K562 (cell line): ENCODE measurements around the gene FSCN2. TPM values are rescaled to one million over a fixed set of nuclear protein-coding genes. Genes with fewer than 3 reads are reported as not detected.

Source experiments
- ATAC-seq: fragments of 200-7000 bp; cut with Tn5 transposase; 3 replicates; pipeline ENCODE4 v1.9.1; 2020; ENCODE audit warnings: moderate library complexity
- BruUV-seq: library from RNA; stranded (reverse); fragments of 400-500 nt; replicated peaks from 2 replicates; lab custom pipeline; 2021; lab: Mats Ljungman, UMichigan
- CTCF ChIA-PET: fragments of 300-600 bp; formaldehyde crosslinking; extraction: SDS; loops from one replicate; lab custom pipeline; 2021; ENCODE audit warnings: low intra/inter-chr PET ratio; lab: Yijun Ruan, JAX
- POLR2A ChIA-PET: fragments of 300-600, 350-650 bp; sonication (Branson Sonifier 250); formaldehyde crosslinking; extraction: SDS; loops from one replicate; lab custom pipeline; 2021; ENCODE audit warnings: antibody characterized with exemption, inconsistent platforms; lab: Yijun Ruan, JAX
- DNase-seq, 4 experiments: peaks; one replicate each; pipeline versions ENCODE4 v3.0.0 to v3.0.0-alpha.2; 2011 to 2018; ENCODE audit warnings: low spot score in 3 of 4, mixed read lengths in 3 of 4; ENCODE audit errors: extremely low read depth in 1 of 4
- FAIRE-seq: peaks from 2 replicates; lab custom pipeline; 2011; peaks lifted over from hg19 to GRCh38; lab: Jason Lieb, UNC
- H2AFZ ChIP-seq: 2 replicates; pipeline ENCODE4 v1.6.0; 2011; ENCODE audit warnings: low read depth, low read length, control low read depth, inconsistent platforms
- H3K27ac ChIP-seq: fragments of 200-600 bp; 3 replicates; pipeline ENCODE4 v1.8.0; 2011; ENCODE audit warnings: low read depth, mild to moderate bottlenecking, control low read depth, inconsistent platforms, low read length, moderate library complexity, mixed read lengths; ENCODE audit errors: extremely low read depth
- H3K27me3 ChIP-seq, 2 experiments: fragments of 300-600 bp in 1 of 2; 2 replicates in 1 of 2; 3 replicates in 1 of 2; pipeline versions ENCODE4 v1.6.0 to v1.8.0; 2011; ENCODE audit warnings: inconsistent platforms in 2 of 2, low read length in 2 of 2, mild to moderate bottlenecking in 1 of 2, mixed read lengths in 1 of 2, moderate library complexity in 1 of 2; ENCODE audit not compliant: control insufficient read depth in 2 of 2, insufficient read depth in 2 of 2
- H3K36me3 ChIP-seq: fragments of 300-600 bp; 3 replicates; pipeline ENCODE4 v1.8.0; 2011; ENCODE audit warnings: mild to moderate bottlenecking, low read length, inconsistent platforms; ENCODE audit not compliant: control insufficient read depth, insufficient read depth
- H3K4me1 ChIP-seq, 2 experiments: fragments of 200-600 bp in 1 of 2; replicated peaks in 1 of 2; 2 replicates in 1 of 2; 3 replicates in 1 of 2; pipeline versions ENCODE4 v1.5.1 to v1.8.0; 2011; ENCODE audit warnings: inconsistent platforms in 2 of 2, low read length in 2 of 2, mild to moderate bottlenecking in 1 of 2, mixed read lengths in 1 of 2, moderate library complexity in 1 of 2; ENCODE audit not compliant: control insufficient read depth in 2 of 2, insufficient read depth in 2 of 2
- H3K4me2 ChIP-seq: 2 replicates; pipeline ENCODE4 v1.6.1; 2011; ENCODE audit warnings: low read length, control low read depth, inconsistent platforms, mixed read lengths; ENCODE audit not compliant: insufficient read depth
- H3K4me3 ChIP-seq: fragments of 200-600 bp; sonication (generic), shearing (Covaris generic); 2 replicates; pipeline ENCODE4 v1.5.1; 2016; ENCODE audit warnings: control low read depth, inconsistent platforms
- H3K79me2 ChIP-seq: fragments of 200-600 bp; 3 replicates; pipeline ENCODE4 v1.8.0; 2011; ENCODE audit warnings: low read length, inconsistent platforms; ENCODE audit not compliant: control insufficient read depth, insufficient read depth
- H3K9ac ChIP-seq, 2 experiments: 2 replicates each; pipeline versions ENCODE4 v1.6.0 to v1.6.1; 2011; ENCODE audit warnings: low read depth in 2 of 2, low read length in 2 of 2, control low read depth in 1 of 2, inconsistent platforms in 1 of 2, mild to moderate bottlenecking in 1 of 2, mixed read lengths in 1 of 2; ENCODE audit not compliant: insufficient read depth in 1 of 2
- H3K9me1 ChIP-seq: one replicate; pipeline ENCODE4 v1.6.0; 2011; ENCODE audit warnings: inconsistent platforms, mild to moderate bottlenecking, low read length, moderate library complexity; ENCODE audit not compliant: control insufficient read depth, insufficient read depth
- H3K9me3 ChIP-seq: replicated peaks from 2 replicates; pipeline ENCODE4 v1.5.1; 2011; ENCODE audit warnings: low read depth, low read length, inconsistent platforms; ENCODE audit not compliant: control insufficient read depth, insufficient read depth
- H4K20me1 ChIP-seq: replicated peaks from 2 replicates; pipeline ENCODE4 v1.6.1; 2011; ENCODE audit warnings: low read length, inconsistent platforms, mixed read lengths; ENCODE audit not compliant: control insufficient read depth, insufficient read depth
- CREB3 ChIP-seq: fragments of 450-650 bp; conservative IDR thresholded peaks from 2 replicates; pipeline ENCODE4 v1.6.1; 2016; ENCODE audit warnings: missing genetic modification characterization, low read depth, mild to moderate bottlenecking, missing compliant biosample characterization, moderate library complexity
- DEAF1 ChIP-seq: fragments of 450-650 bp; formaldehyde crosslinking; IDR thresholded peaks from 2 replicates; pipeline ENCODE4 v1.4.0; 2020; ENCODE audit warnings: mild to moderate bottlenecking, moderate library complexity
- E2F4 ChIP-seq: sonication (generic); formaldehyde crosslinking; IDR thresholded peaks from 2 replicates; pipeline ENCODE4 v1.8.0; 2022; ENCODE audit warnings: mild to moderate bottlenecking, low read depth, missing genetic modification reagents
- KLF16 ChIP-seq: IDR thresholded peaks from 2 replicates; pipeline ENCODE4 v1.6.1; 2016; ENCODE audit warnings: antibody characterized with exemption
- L3MBTL2 ChIP-seq: fragments of 450-650 bp; IDR thresholded peaks from 2 replicates; pipeline ENCODE4 v1.6.1; 2016; ENCODE audit warnings: mild to moderate bottlenecking, moderate library complexity
- TCF3 ChIP-seq: sonication (generic); formaldehyde crosslinking; IDR thresholded peaks from 2 replicates; pipeline ENCODE4 v1.4.0; 2020; ENCODE audit warnings: mild to moderate bottlenecking, missing genetic modification reagents
- TFAP4 ChIP-seq: sonication (generic); formaldehyde crosslinking; IDR thresholded peaks from 2 replicates; pipeline ENCODE4 v1.8.0; 2022; ENCODE audit warnings: missing genetic modification reagents, mild to moderate bottlenecking, moderate library complexity, borderline replicate concordance
- TOE1 ChIP-seq, 2 experiments: fragments of 450-650 bp in 1 of 2; sonication (generic) in 1 of 2; formaldehyde crosslinking in 1 of 2; IDR thresholded peaks; 2 replicates each; pipeline versions ENCODE4 v1.7.1 to v1.8.0; 2016 to 2022; ENCODE audit warnings: borderline replicate concordance in 2 of 2, mild to moderate bottlenecking in 2 of 2, antibody characterized with exemption in 1 of 2, inconsistent platforms in 1 of 2, low read depth in 1 of 2, missing genetic modification reagents in 1 of 2, moderate library complexity in 1 of 2
- ZBTB17 ChIP-seq: fragments of 450-650 bp; formaldehyde crosslinking; IDR thresholded peaks from 2 replicates; pipeline ENCODE4 v1.4.0; 2020; ENCODE audit warnings: mild to moderate bottlenecking
- ZNF165 ChIP-seq: fragments of 250-450 bp; sonication (Bioruptor Pico); IDR thresholded peaks from 2 replicates; pipeline ENCODE4 v1.4.0; 2020; ENCODE audit warnings: borderline replicate concordance
- ZNF766 ChIP-seq: fragments of 200-800 bp; sonication (Bioruptor generic); conservative IDR thresholded peaks from 2 replicates; pipeline ENCODE4 v1.6.1; 2016; ENCODE audit warnings: missing genetic modification characterization, missing compliant biosample characterization
- WGBS: fragments of 100-300 bp; shearing (Covaris generic); methylation state at CpG from one replicate; pipeline ENCODE4 v1.1.6; 2016; ENCODE audit warnings: low coverage, mixed read lengths; ENCODE audit not compliant: insufficient coverage; ENCODE audit errors: missing lambda C conversion rate; 5-methylcytosine and 5-hydroxymethylcytosine counted together
- in situ Hi-C: fragments of 300-500 bp; cut with MboI; formaldehyde crosslinking; loops from 4 replicates; pipeline ENCODE4 v1.15.0; 2018; ENCODE audit warnings: inconsistent platforms, mixed read lengths
- intact Hi-C: fragments of 100-400 bp; cut with micrococcal nuclease; formaldehyde crosslinking; loops from 2 replicates; pipeline ENCODE4 v1.14.2; 2022
- polyA plus RNA-seq, 8 experiments: library from polyadenylated mRNA; depleted of rRNA in 4 of 8; stranded (reverse) in 5 of 8; unstranded in 3 of 8; fragments of >200 nt; fragmentation: Nextera tagmentation in 2 of 8; fragmentation: Illumina TruSeq in 1 of 8; extraction: Ambion mirVana in 2 of 8; extraction: Trizol in 1 of 8; gene quantifications; 2 replicates each; pipeline versions ENCODE4 v1.2.1 to v1.2.3, GENCODE V29; 2011 to 2014; ENCODE audit warnings: inconsistent platforms in 1 of 8, missing spikeins in 1 of 8
- total RNA-seq, 7 experiments: library from RNA; depleted of rRNA in 6 of 7; stranded (reverse); fragments of >200 nt in 6 of 7; fragmentation: Illumina TruSeq in 2 of 7; extraction: Trizol in 2 of 7; gene quantifications; 2 replicates each; pipeline versions ENCODE4 v1.2.1 to v1.2.3, GENCODE V29; 2011 to 2021; ENCODE audit warnings: low replicate concordance in 1 of 7

FSCN2 gene
- total and polyA plus RNA-seq, 9 of the 15 experiments (the other 6 are each of a cell fraction or from before 2014, with no cell fraction given), result 0.08 TPM; not detected in 8

GRCh38 chr17:81551458-81552243 is 23.5 kb downstream of the FSCN2 start:
- H4K20me1 ChIP-seq, result peaks cover 17% of the 10 kb centered on the region
- FAIRE-seq, result peak; percentile 90
- H3K9ac ChIP-seq, result peak overlapping the region; percentile 89 to 96
- intact Hi-C loops, result no loop called here
- H3K4me1 ChIP-seq, result peaks cover 25 to 70% of the 10 kb centered on the region in 2 experiments
- peak; percentile 66 for ATAC-seq
- peak overlapping the region; percentile 97 for H3K4me3 ChIP-seq
- peak overlapping the region; percentile 96 for H3K4me2 ChIP-seq
- H3K27me3 ChIP-seq, result no peaks in the 10 kb centered on the region
- H2AFZ ChIP-seq, result peak overlapping the region; percentile 96
- under 1% methylated on average over 38 of the region's 69 CpGs for WGBS
- peaks cover 49% of the 10 kb centered on the region for H3K36me3 ChIP-seq
- peak overlapping the region; percentile 90 for H3K27ac ChIP-seq
- BruUV-seq, result no TSS peak
- peaks cover 37% of the 10 kb centered on the region for H3K79me2 ChIP-seq
- CTCF ChIA-PET, result no interaction called here
- no peaks in the 10 kb centered on the region for H3K9me3 ChIP-seq
- peaks cover 4% of the 10 kb centered on the region for H3K9me1 ChIP-seq
- POLR2A ChIA-PET, result interaction anchor here (0.6 to 2.4 kb wide), 15 partner anchors 9 to 329 kb away, joined by 3 to 26 read pairs (median 4); partner anchors contain the start of gene ACTG1
- in situ Hi-C loops, result no loop called here
- DNase-seq, result peak; percentile 77 to 86 (median 84)
- no peak for TF ChIP-seq KLF16
- no peak for TF ChIP-seq ZNF165 (CRISPR knock-in tag)
- TF ChIP-seq L3MBTL2, result 0 out of 2 replicates have a peak, but pooled peaks have one; percentile 29
- no peak for TF ChIP-seq CREB3 (tag)
- 0 out of 2 replicates have a peak, but pooled peaks have one; percentile 22 for TF ChIP-seq TOE1 (IDR thresholded peaks at IDR 0.05; ENCODE audit: borderline replicate concordance)
- TF ChIP-seq TOE1 (CRISPR knock-in tag; IDR thresholded peaks at IDR 0.05; ENCODE audit: borderline replicate concordance, low read depth), result no peak
- TF ChIP-seq TFAP4, result peak; percentile 78; the same call in 1 of the 2 replicates
- TF ChIP-seq TCF3 (CRISPR knock-in tag), result peak; percentile 61
- TF ChIP-seq ZBTB17 (CRISPR knock-in tag), result no peak
- no peak for TF ChIP-seq ZNF766 (CRISPR knock-in tag)
- TF ChIP-seq DEAF1, result no peak
- 0 out of 2 replicates have a peak, but pooled peaks have one; percentile 30 for TF ChIP-seq E2F4 (CRISPR knock-in tag)
